Measurements from ENCODE around the gene SWAP70. TPM values are rescaled to one million over a fixed set of nuclear protein-coding genes. Genes with fewer than 3 reads are reported as not detected.

The SWAP70 gene
- total RNA-seq, 1 donor from 2014 or later = 39.7 TPM

DNA sequence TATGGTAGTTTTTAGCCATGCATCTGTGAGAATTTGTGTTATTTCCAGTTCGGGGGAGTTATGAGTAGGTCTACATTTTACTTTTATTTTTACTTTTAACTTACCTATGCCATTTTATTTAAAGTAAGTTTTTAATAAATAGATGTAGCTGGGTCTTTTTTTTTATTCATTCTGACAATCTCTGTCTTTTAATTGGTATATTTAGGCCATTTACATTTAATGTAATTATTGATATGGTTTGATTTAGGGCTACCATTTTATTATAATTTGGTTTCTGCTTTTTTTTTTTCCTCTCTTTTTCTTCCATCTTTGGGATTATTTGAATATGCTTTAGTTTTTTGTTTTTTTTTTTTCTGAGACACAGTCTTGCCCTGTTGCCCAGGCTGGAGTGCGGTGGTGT lies 1.9 kb downstream of the SWAP70 start:
- no peak for DNase-seq (ENCODE audit: extremely low spot score, unreplicated experiment)
- TF ChIP-seq, protein P1, sequence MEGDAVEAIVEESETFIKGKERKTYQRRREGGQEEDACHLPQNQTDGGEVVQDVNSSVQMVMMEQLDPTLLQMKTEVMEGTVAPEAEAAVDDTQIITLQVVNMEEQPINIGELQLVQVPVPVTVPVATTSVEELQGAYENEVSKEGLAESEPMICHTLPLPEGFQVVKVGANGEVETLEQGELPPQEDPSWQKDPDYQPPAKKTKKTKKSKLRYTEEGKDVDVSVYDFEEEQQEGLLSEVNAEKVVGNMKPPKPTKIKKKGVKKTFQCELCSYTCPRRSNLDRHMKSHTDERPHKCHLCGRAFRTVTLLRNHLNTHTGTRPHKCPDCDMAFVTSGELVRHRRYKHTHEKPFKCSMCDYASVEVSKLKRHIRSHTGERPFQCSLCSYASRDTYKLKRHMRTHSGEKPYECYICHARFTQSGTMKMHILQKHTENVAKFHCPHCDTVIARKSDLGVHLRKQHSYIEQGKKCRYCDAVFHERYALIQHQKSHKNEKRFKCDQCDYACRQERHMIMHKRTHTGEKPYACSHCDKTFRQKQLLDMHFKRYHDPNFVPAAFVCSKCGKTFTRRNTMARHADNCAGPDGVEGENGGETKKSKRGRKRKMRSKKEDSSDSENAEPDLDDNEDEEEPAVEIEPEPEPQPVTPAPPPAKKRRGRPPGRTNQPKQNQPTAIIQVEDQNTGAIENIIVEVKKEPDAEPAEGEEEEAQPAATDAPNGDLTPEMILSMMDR (IDR thresholded peaks at IDR 0.05) = no peak
- Mint-ChIP-seq H3K27ac (ENCODE audit: unreplicated experiment) (peak overlapping the region; percentile 32), H3K4me3 (ENCODE audit: unreplicated experiment) (peak overlapping the region; percentile 94), H3K27me3 (ENCODE audit: unreplicated experiment) (no peaks in the 10 kb centered on the region), H3K4me1 (ENCODE audit: unreplicated experiment) (peaks cover 39% of the 10 kb centered on the region), H3K36me3 (ENCODE audit: unreplicated experiment) (peaks cover 18% of the 10 kb centered on the region), H3K9me3 (ENCODE audit: unreplicated experiment) (peaks cover 3% of the 10 kb centered on the region)

DNA sequence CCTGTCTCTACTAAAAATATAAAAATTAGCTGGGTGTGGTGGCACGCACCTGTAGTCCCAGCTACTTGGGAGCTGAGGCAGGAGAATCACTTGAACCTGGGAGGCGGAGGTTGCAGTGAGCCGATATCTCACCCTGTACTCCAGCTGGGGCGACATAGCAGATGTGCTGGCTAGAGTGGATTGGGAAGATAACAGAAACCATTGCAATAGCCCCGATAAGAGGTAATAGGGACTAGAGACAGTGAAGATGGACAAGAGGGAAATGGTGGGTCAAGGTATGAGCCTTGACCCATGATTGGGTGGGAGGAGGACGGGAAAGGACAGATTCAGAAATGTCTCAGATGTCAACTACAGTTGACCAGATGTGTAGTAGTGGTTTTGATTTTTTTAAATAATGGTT lies 6.1 kb downstream of the SWAP70 start:
- H3K9me3 Mint-ChIP-seq (ENCODE audit: unreplicated experiment) = peaks cover 3% of the 10 kb centered on the region
- peaks cover 23% of the 10 kb centered on the region for H3K36me3 Mint-ChIP-seq (ENCODE audit: unreplicated experiment)
- H3K4me3 Mint-ChIP-seq (ENCODE audit: unreplicated experiment) = no peak overlapping the region
- TF ChIP-seq, protein P1 (IDR thresholded peaks at IDR 0.05) = no peak
- DNase-seq (ENCODE audit: extremely low spot score, unreplicated experiment) = no peak
- peaks cover 31% of the 10 kb centered on the region for H3K4me1 Mint-ChIP-seq (ENCODE audit: unreplicated experiment)
- no peaks in the 10 kb centered on the region for H3K27me3 Mint-ChIP-seq (ENCODE audit: unreplicated experiment)
- no peak overlapping the region for H3K27ac Mint-ChIP-seq (ENCODE audit: unreplicated experiment)

DNA sequence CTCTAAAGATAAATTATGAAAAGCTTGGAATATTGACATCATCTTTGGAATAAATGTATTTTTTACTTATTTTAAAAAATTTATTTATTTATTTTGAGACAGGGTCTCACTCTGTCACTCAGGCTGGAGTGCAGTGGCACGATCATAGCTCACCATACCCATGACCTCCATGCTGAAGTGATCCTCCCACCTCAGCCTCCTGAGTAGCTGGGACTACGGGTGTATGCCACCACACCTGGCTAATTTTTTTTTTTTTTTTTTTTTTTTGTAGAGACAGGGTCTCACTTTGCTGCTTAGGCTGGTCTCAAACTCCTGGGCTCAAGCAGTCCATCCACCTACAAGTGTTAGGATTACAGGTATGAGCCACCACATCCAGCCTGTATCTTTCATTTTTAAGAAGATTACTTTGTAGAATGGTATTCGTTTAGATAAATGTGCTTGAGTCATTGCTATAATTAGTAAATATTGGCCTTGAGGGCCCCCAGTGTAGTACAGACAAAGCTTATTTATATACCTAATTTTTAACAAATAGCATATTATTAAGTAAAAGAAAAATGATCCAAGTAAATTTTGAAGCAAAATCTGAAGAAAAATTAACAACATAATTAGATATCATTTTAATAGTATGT lies 8.5 kb downstream of the SWAP70 start:
- no peaks in the 10 kb centered on the region for H3K9me3 Mint-ChIP-seq (ENCODE audit: unreplicated experiment)

DNA sequence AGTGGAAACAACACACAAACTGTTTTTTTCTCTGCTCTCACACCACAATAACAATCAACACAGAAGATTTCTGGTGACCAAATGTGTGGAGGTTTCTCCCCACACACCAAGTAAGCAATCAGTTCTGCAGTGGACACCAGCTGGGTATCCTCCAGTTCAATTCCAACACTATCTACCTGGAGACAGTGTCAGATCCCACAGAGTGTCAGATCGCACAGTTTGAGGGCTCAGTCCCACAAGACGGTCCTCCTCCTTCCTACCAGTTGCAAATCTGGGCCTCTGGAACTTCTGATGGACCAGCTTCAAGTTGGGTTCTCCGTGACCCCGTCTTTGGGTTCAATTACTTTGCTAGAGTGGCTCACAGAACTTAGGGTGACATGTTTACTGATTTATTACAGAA lies 9.0 kb downstream of the SWAP70 start:
- no peaks in the 10 kb centered on the region for H3K27me3 Mint-ChIP-seq (ENCODE audit: unreplicated experiment)
- no peak overlapping the region for H3K27ac Mint-ChIP-seq (ENCODE audit: unreplicated experiment)
- H3K4me3 Mint-ChIP-seq (ENCODE audit: unreplicated experiment) = no peak overlapping the region
- H3K36me3 Mint-ChIP-seq (ENCODE audit: unreplicated experiment) = peaks cover 10% of the 10 kb centered on the region
- no peaks in the 10 kb centered on the region for H3K9me3 Mint-ChIP-seq (ENCODE audit: unreplicated experiment)
- H3K4me1 Mint-ChIP-seq (ENCODE audit: unreplicated experiment) = peaks cover 36% of the 10 kb centered on the region
- TF ChIP-seq, protein P1 (IDR thresholded peaks at IDR 0.05) = no peak
- no peak for DNase-seq (ENCODE audit: extremely low spot score, unreplicated experiment)

More for the DNA sequence above, 8.5 kb downstream of the SWAP70 start:
- H3K27me3 Mint-ChIP-seq (ENCODE audit: unreplicated experiment) = no peaks in the 10 kb centered on the region
- TF ChIP-seq, protein P1 (IDR thresholded peaks at IDR 0.05) = no peak
- H3K27ac Mint-ChIP-seq (ENCODE audit: unreplicated experiment) = no peak overlapping the region
- H3K36me3 Mint-ChIP-seq (ENCODE audit: unreplicated experiment) = peaks cover 12% of the 10 kb centered on the region
- H3K4me3 Mint-ChIP-seq (ENCODE audit: unreplicated experiment) = no peak overlapping the region
- DNase-seq (ENCODE audit: extremely low spot score, unreplicated experiment) = no peak
- peaks cover 32% of the 10 kb centered on the region for H3K4me1 Mint-ChIP-seq (ENCODE audit: unreplicated experiment)

DNA sequence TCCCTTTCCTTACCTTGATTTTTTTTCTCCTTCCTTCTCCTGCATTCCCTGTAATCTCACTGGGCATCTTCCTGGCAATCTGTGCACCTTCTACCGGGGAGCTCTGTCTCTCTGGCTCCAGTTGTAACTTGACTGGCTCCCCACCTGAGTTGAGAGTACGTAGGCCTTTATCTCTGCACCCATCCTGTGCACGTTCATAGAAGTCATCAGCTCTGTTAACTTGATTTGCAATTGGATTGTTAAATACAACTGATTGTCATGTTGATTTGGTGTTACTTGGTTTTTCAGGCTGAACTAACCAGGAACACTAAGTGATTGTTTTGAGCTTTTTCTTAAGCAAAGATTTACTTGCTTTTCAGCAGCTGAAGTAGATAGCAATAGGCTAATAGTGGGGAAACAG lies 11.8 kb downstream of the SWAP70 start:
- no peaks in the 10 kb centered on the region for H3K27me3 Mint-ChIP-seq (ENCODE audit: unreplicated experiment)
- H3K4me3 Mint-ChIP-seq (ENCODE audit: unreplicated experiment) = no peak overlapping the region
- H3K36me3 Mint-ChIP-seq (ENCODE audit: unreplicated experiment) = peaks cover 5% of the 10 kb centered on the region
- H3K9me3 Mint-ChIP-seq (ENCODE audit: unreplicated experiment) = no peaks in the 10 kb centered on the region
- peaks cover 32% of the 10 kb centered on the region for H3K4me1 Mint-ChIP-seq (ENCODE audit: unreplicated experiment)
- TF ChIP-seq, protein P1 (IDR thresholded peaks at IDR 0.05) = no peak
- peak overlapping the region; percentile 53 for H3K27ac Mint-ChIP-seq (ENCODE audit: unreplicated experiment)
- DNase-seq (ENCODE audit: extremely low spot score, unreplicated experiment) = no peak
